PC-9 (cell line): Measurements from ENCODE around the gene FBXO47. TPM values are rescaled to one million over a fixed set of nuclear protein-coding genes. Genes with fewer than 3 reads are reported as not detected.

Experiments
- BruUV-seq: library from RNA; stranded (reverse); fragments of 400-500 nt; replicated peaks from 2 replicates; lab custom pipeline; 2021; lab: Mats Ljungman, UMichigan
- CTCF ChIA-PET: fragments of 300-600 bp; sonication (Branson Sonifier 250); formaldehyde crosslinking; loops from one replicate; lab custom pipeline; 2022; ENCODE audit warnings: antibody characterized with exemption; lab: Charles Lee
- POLR2A ChIA-PET: fragments of 300-600 bp; sonication (Branson Sonifier 250); formaldehyde crosslinking; loops from one replicate; lab custom pipeline; 2022; ENCODE audit warnings: antibody characterized with exemption; ENCODE audit not compliant: unreplicated experiment; lab: Charles Lee
- DNase-seq, 2 experiments: peaks; one replicate each; pipeline versions ENCODE4 v3.0.0 to v3.0.0-alpha.2; 2015 to 2022; ENCODE audit warnings: mixed read lengths in 1 of 2
- H2AFZ ChIP-seq: fragments of 200-600 bp; sonication (generic); 2 replicates; pipeline ENCODE4 v1.8.1; 2017; ENCODE audit warnings: antibody characterized with exemption
- H3F3A ChIP-seq: fragments of 200-600 bp; sonication (generic); 2 replicates; pipeline ENCODE4 v1.8.1; 2017; ENCODE audit warnings: antibody characterized with exemption, mild to moderate bottlenecking, low read depth; ENCODE audit not compliant: insufficient read depth
- H3K27ac ChIP-seq: fragments of 200-600 bp; sonication (generic); 2 replicates; pipeline ENCODE4 v1.6.1; 2016; ENCODE audit warnings: mixed run types
- H3K27me3 ChIP-seq: fragments of 200-600 bp; sonication (generic); 2 replicates; pipeline ENCODE4 v1.6.1; 2016; ENCODE audit warnings: low read depth, mixed run types; ENCODE audit not compliant: insufficient read depth
- H3K36me3 ChIP-seq: fragments of 200-600 bp; sonication (generic); 2 replicates; pipeline ENCODE4 v1.6.1; 2016; ENCODE audit warnings: low read depth, mixed run types
- H3K4me1 ChIP-seq: fragments of 200-600 bp; sonication (generic); replicated peaks from 2 replicates; pipeline ENCODE4 v1.6.1; 2016; ENCODE audit warnings: mixed run types; ENCODE audit not compliant: insufficient read depth
- H3K4me2 ChIP-seq: fragments of 200-600 bp; sonication (generic); 2 replicates; pipeline ENCODE4 v1.6.1; 2017; ENCODE audit warnings: mixed run types
- H3K4me3 ChIP-seq: fragments of 200-600 bp; sonication (generic); 2 replicates; pipeline ENCODE4 v1.6.1; 2016; ENCODE audit warnings: mixed run types
- H3K79me2 ChIP-seq: fragments of 200-600 bp; sonication (generic); 2 replicates; pipeline ENCODE4 v1.6.1; 2017; ENCODE audit warnings: low read depth, mixed run types
- H3K9me2 ChIP-seq: fragments of 200-600 bp; sonication (generic); 2 replicates; pipeline ENCODE4 v1.8.1; 2017; ENCODE audit warnings: mild to moderate bottlenecking; ENCODE audit not compliant: insufficient read depth
- H3K9me3 ChIP-seq: fragments of 200-600 bp; sonication (generic); 2 replicates; pipeline ENCODE4 v1.8.1; 2016; ENCODE audit warnings: low read depth; ENCODE audit not compliant: insufficient read depth
- H4K20me1 ChIP-seq: fragments of 200-600 bp; sonication (generic); 2 replicates; pipeline ENCODE4 v1.8.1; 2017; ENCODE audit not compliant: insufficient read depth
- CTCF ChIP-seq: fragments of 200-600 bp; sonication (generic); conservative IDR thresholded peaks from 2 replicates; pipeline ENCODE4 v1.6.1; 2017; ENCODE audit warnings: mixed run types, antibody characterized with exemption, mild to moderate bottlenecking, moderate library complexity
- EZH2 ChIP-seq: fragments of 200-600 bp; sonication (generic); IDR thresholded peaks from 2 replicates; pipeline ENCODE4 v1.8.0; 2017; ENCODE audit warnings: antibody characterized with exemption, low read depth
- intact Hi-C: fragments of 100-400 bp; cut with micrococcal nuclease; formaldehyde crosslinking; loops from one replicate; pipeline ENCODE4 v1.10.0; 2022; ENCODE audit not compliant: unreplicated experiment
- total RNA-seq: library from RNA; stranded (reverse); gene quantifications from 2 replicates; pipeline ENCODE4 v1.2.3, GENCODE V29; 2021

FBXO47 gene
- total RNA-seq, 1 experiment from 2014 or later, result not detected

- Histone ChIP-seq H3F3A (peaks cover 20% of the 10 kb centered on the region), H3K36me3 (no peaks in the 10 kb centered on the region), H3K4me1 (peaks cover 8% of the 10 kb centered on the region), H3K9me2 (no peaks in the 10 kb centered on the region), H2AFZ (no peak overlapping the region), H4K20me1 (no peaks in the 10 kb centered on the region), H3K4me2 (no peak overlapping the region), H3K9me3 (peaks cover 19% of the 10 kb centered on the region), H3K27ac (no peak overlapping the region), H3K79me2 (no peaks in the 10 kb centered on the region), H3K4me3 (no peak overlapping the region), H3K27me3 (no peaks in the 10 kb centered on the region)
- intact Hi-C loops, result no loop called here
- ChIA-PET CTCF (no interaction called here), POLR2A (no interaction called here)
- no TSS peak for BruUV-seq
- TF ChIP-seq CTCF (no peak), EZH2 (no peak)
- no peak for DNase-seq
Observed at GRCh38 chr17:38996660-38997337, 29.6 kb upstream of the FBXO47 start.

- H3K9me3 ChIP-seq, result peaks cover 19% of the 10 kb centered on the region
- H3K27ac ChIP-seq, result no peak overlapping the region
- no peak overlapping the region for H3K4me3 ChIP-seq
- H3K9me2 ChIP-seq, result no peaks in the 10 kb centered on the region
- no peak overlapping the region for H2AFZ ChIP-seq
- DNase-seq, result no peak
- peaks cover 6% of the 10 kb centered on the region for H3K4me1 ChIP-seq
- intact Hi-C loops, result no loop called here
- no peaks in the 10 kb centered on the region for H3K79me2 ChIP-seq
- no peak overlapping the region for H3K4me2 ChIP-seq
- CTCF ChIA-PET, result no interaction called here
- no peaks in the 10 kb centered on the region for H3K27me3 ChIP-seq
- H3F3A ChIP-seq, result peaks cover 10% of the 10 kb centered on the region; the same call in 1 of the 2 replicates
- TF ChIP-seq CTCF, result no peak
- TF ChIP-seq EZH2, result no peak
- no peaks in the 10 kb centered on the region for H3K36me3 ChIP-seq
- POLR2A ChIA-PET, result no interaction called here
- no TSS peak for BruUV-seq
- H4K20me1 ChIP-seq, result no peaks in the 10 kb centered on the region
Observed at GRCh38 chr17:38994026-38994425, 26.8 kb upstream of the FBXO47 start.

GRCh38 chr17:38984666-38985065 is 17.5 kb upstream of the FBXO47 start:
- no peaks in the 10 kb centered on the region; the same call in 1 of the 2 replicates for H3F3A ChIP-seq

More at GRCh38 chr17:38984666-38985065, 17.5 kb upstream of the FBXO47 start:
- Histone ChIP-seq H3K4me3 (no peak overlapping the region), H3K79me2 (no peaks in the 10 kb centered on the region), H3K27ac (no peak overlapping the region), H2AFZ (no peak overlapping the region), H3K27me3 (no peaks in the 10 kb centered on the region), H3K9me3 (no peaks in the 10 kb centered on the region), H3K36me3 (no peaks in the 10 kb centered on the region), H3K4me1 (no peaks in the 10 kb centered on the region), H3K4me2 (no peak overlapping the region), H3K9me2 (no peaks in the 10 kb centered on the region), H4K20me1 (no peaks in the 10 kb centered on the region)
- intact Hi-C loops, result loop anchor here (5.0 kb wide), 2 partner anchors 73 to 258 kb away; no protein-coding TSS in a partner anchor
- CTCF ChIA-PET, result interaction anchor here (0.6 to 1.0 kb wide), 3 partner anchors 44 to 198 kb away, joined by 3 to 4 read pairs (median 3); no protein-coding TSS in a partner anchor
- no peak for DNase-seq
- no TSS peak for BruUV-seq
- TF ChIP-seq EZH2, result no peak
- TF ChIP-seq CTCF, result no peak
- POLR2A ChIA-PET, result no interaction called here
